Suprapubic skin (tissue), 4 donors: ENCODE results near the gene EMSY. TPM values are rescaled to one million over a fixed set of nuclear protein-coding genes. Genes with fewer than 3 reads are reported as not detected.
"Not testable (repeated sequence)": the region's sequence is repeated elsewhere in the genome, so short reads cannot be mapped to it uniquely, and the experiment has no call there.

Source experiments
- DNase-seq, 2 donors: peaks; one replicate each; pipeline ENCODE4 v3.0.0-alpha.2; 2019; ENCODE audit warnings: low spot score in 2 of 2
- H3K27ac ChIP-seq: fragments of 200-600 bp; sonication (generic); one replicate; pipeline ENCODE4 v1.5.1; 2019
- H3K27me3 ChIP-seq: fragments of 200-600 bp; sonication (generic); one replicate; pipeline ENCODE4 v1.5.1; 2019
- H3K36me3 ChIP-seq: fragments of 200-600 bp; sonication (generic); one replicate; pipeline ENCODE4 v1.5.1; 2019
- H3K4me1 ChIP-seq: fragments of 200-600 bp; sonication (generic); one replicate; pipeline ENCODE4 v1.5.1; 2019
- H3K4me3 ChIP-seq: fragments of 200-600 bp; sonication (generic); one replicate; pipeline ENCODE4 v1.5.1; 2019; ENCODE audit warnings: mild to moderate bottlenecking
- H3K9me3 ChIP-seq: fragments of 200-600 bp; sonication (generic); one replicate; pipeline ENCODE4 v1.5.1; 2019
- EP300 ChIP-seq: sonication (generic); formaldehyde crosslinking; IDR thresholded peaks from one replicate; pipeline ENCODE4 v1.6.1; 2017; ENCODE audit warnings: antibody characterized with exemption
- POLR2A ChIP-seq, 2 donors: fragments of 450-650 bp; IDR thresholded peaks; one replicate each; pipeline ENCODE4 v1.6.1; 2017; ENCODE audit warnings: antibody characterized with exemption in 2 of 2, mild to moderate bottlenecking in 2 of 2, moderate library complexity in 2 of 2
- POLR2AphosphoS5 ChIP-seq, 3 donors: sonication (generic); formaldehyde crosslinking; IDR thresholded peaks; one replicate each; pipeline ENCODE4 v1.6.1; 2017; ENCODE audit warnings: antibody characterized with exemption in 3 of 3
- WGBS: methylation state at CpG from one replicate; pipeline ENCODE4 v1.1.5; 2018; 5-methylcytosine and 5-hydroxymethylcytosine counted together
- total RNA-seq, 4 donors: library from RNA; depleted of rRNA; stranded (reverse); fragments of >200 nt; gene quantifications; one replicate each; pipeline ENCODE4 v1.1.0, GENCODE V29; 2016
- TF ChIP-seq, protein P1 (sequence below), 2 donors: fragments of 200-600 bp in 1 of 2; fragments of 450-650 bp in 1 of 2; sonication (generic) in 1 of 2; IDR thresholded peaks; one replicate each; pipeline ENCODE4 v1.5.1; 2016 to 2019; ENCODE audit warnings: antibody characterized with exemption in 2 of 2, mild to moderate bottlenecking in 1 of 2, moderate library complexity in 1 of 2

Gene EMSY
- total RNA-seq, 4 donors from 2014 or later = 32.2 to 36.8 (median 33.2) TPM

DNA sequence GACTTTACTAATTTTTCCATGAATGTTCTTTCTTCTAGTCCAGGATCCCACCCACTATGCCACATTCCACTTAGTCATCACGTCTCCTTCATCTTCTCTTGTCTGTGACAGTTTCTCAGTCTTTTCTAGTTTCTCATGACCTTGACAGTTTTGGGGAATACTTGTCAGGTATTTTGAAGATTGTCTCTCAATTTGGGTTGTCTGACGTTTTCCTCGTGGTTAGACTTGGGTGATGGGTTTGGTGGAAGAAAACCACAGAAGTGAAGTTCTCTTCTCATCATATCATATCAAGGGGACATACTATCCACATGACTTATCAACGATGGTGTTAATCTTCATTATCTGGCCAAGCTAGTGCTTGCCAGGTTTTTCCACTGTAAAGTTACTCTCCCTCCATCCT is 123.3 kb downstream of the EMSY start:
- Histone ChIP-seq H3K9me3 (no peaks in the 10 kb centered on the region), H3K27me3 (no peaks in the 10 kb centered on the region), H3K4me3 (no peak overlapping the region), H3K4me1 (no peaks in the 10 kb centered on the region), H3K36me3 (no peaks in the 10 kb centered on the region), H3K27ac (no peak overlapping the region)
- TF ChIP-seq POLR2AphosphoS5 (IDR thresholded peaks at IDR 0.05) = no peak
- TF ChIP-seq EP300 = no peak
- no peak for TF ChIP-seq POLR2A (IDR thresholded peaks at IDR 0.05)
- TF ChIP-seq, protein P1, sequence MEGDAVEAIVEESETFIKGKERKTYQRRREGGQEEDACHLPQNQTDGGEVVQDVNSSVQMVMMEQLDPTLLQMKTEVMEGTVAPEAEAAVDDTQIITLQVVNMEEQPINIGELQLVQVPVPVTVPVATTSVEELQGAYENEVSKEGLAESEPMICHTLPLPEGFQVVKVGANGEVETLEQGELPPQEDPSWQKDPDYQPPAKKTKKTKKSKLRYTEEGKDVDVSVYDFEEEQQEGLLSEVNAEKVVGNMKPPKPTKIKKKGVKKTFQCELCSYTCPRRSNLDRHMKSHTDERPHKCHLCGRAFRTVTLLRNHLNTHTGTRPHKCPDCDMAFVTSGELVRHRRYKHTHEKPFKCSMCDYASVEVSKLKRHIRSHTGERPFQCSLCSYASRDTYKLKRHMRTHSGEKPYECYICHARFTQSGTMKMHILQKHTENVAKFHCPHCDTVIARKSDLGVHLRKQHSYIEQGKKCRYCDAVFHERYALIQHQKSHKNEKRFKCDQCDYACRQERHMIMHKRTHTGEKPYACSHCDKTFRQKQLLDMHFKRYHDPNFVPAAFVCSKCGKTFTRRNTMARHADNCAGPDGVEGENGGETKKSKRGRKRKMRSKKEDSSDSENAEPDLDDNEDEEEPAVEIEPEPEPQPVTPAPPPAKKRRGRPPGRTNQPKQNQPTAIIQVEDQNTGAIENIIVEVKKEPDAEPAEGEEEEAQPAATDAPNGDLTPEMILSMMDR (IDR thresholded peaks at IDR 0.05) = no peak
- no peak for DNase-seq
- WGBS = 67% methylated on average over 4 of the region's 4 CpGs

- Histone ChIP-seq H3K4me3 (no peak overlapping the region), H3K4me1 (no peaks in the 10 kb centered on the region), H3K27me3 (no peaks in the 10 kb centered on the region), H3K36me3 (no peaks in the 10 kb centered on the region), H3K9me3 (no peaks in the 10 kb centered on the region), H3K27ac (no peak overlapping the region)
- no peak for DNase-seq
- TF ChIP-seq EP300 (no peak), POLR2A (IDR thresholded peaks at IDR 0.05) (no peak), POLR2AphosphoS5 (IDR thresholded peaks at IDR 0.05) (no peak)
- TF ChIP-seq, protein P1 (IDR thresholded peaks at IDR 0.05) = no peak
- WGBS = 69% methylated on average over 1 of the region's 1 CpG
Measured at GRCh38 chr11:76568621-76569020, 123.8 kb downstream of the EMSY start.

- not testable (repeated sequence) for H3K27me3 ChIP-seq, H3K9me3 ChIP-seq, H3K4me3 ChIP-seq, H3K36me3 ChIP-seq, DNase-seq, H3K4me1 ChIP-seq, H3K27ac ChIP-seq
- WGBS = 96% methylated on average over 12 of the region's 12 CpGs
Measured at GRCh38 chr11:76572181-76572875, 127.5 kb downstream of the EMSY start.

- Histone ChIP-seq H3K27ac (no peak overlapping the region), H3K36me3 (no peaks in the 10 kb centered on the region), H3K4me1 (peaks cover 14% of the 10 kb centered on the region), H3K27me3 (no peaks in the 10 kb centered on the region), H3K4me3 (no peak overlapping the region), H3K9me3 (no peaks in the 10 kb centered on the region)
- DNase-seq = no peak
- WGBS = 78% methylated on average over 2 of the region's 2 CpGs
- TF ChIP-seq EP300 = no peak
- TF ChIP-seq, protein P1 (IDR thresholded peaks at IDR 0.05) = no peak
- TF ChIP-seq POLR2A (IDR thresholded peaks at IDR 0.05) = no peak
- TF ChIP-seq POLR2AphosphoS5 (IDR thresholded peaks at IDR 0.05) = no peak
Measured at GRCh38 chr11:76574406-76574805, 129.6 kb downstream of the EMSY start.

GRCh38 chr11:76574879-76575278 is 130.1 kb downstream of the EMSY start:
- H3K4me3 ChIP-seq = no peak overlapping the region
- 80% methylated on average over 1 of the region's 1 CpG for WGBS

More at GRCh38 chr11:76574879-76575278, 130.1 kb downstream of the EMSY start:
- no peaks in the 10 kb centered on the region for H3K36me3 ChIP-seq
- H3K27me3 ChIP-seq = no peaks in the 10 kb centered on the region
- no peak for TF ChIP-seq POLR2AphosphoS5 (IDR thresholded peaks at IDR 0.05)
- TF ChIP-seq POLR2A (IDR thresholded peaks at IDR 0.05) = no peak
- TF ChIP-seq EP300 = no peak
- TF ChIP-seq, protein P1 (IDR thresholded peaks at IDR 0.05) = no peak
- H3K27ac ChIP-seq = no peak overlapping the region
- H3K4me1 ChIP-seq = peaks cover 14% of the 10 kb centered on the region
- no peaks in the 10 kb centered on the region for H3K9me3 ChIP-seq
- no peak for DNase-seq
